ENCODE measurements around the gene HOPX.
"Not testable (repeated sequence)": the region's sequence is repeated elsewhere in the genome, so short reads cannot be mapped to it uniquely, and the experiment has no call there.

HOPX gene

DNA sequence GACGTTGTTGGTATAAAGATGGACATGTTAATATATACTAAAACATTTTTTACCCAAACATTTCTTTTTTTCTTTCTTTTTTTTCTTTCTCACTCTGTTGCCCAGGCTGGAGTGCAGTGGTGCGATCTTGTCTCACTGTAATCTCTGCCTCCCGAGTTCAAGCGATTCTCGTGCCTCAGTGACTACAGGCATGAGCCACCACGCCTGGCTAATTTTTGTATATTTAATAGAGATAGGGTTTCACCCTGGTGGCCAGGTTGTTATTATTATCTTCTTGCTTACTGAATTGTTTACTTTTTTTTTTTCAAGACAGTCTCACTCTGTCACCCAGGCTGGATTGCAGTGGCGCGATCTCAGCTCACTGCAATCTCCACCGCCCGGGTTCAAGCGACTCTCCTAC, 68.8 kb downstream of the HOPX start:
- Histone ChIP-seq H3K27ac (no peak overlapping the region), H3K4me3 (ENCODE audit: low read depth, low read length) (no peak overlapping the region), H3K4me1 (no peaks in the 10 kb centered on the region), H2AFZ (no peak overlapping the region), H3K36me3 (ENCODE audit: control insufficient read depth, insufficient read depth, low read length) (no peaks in the 10 kb centered on the region), H3K9me3 (ENCODE audit: control insufficient read depth, low read length) (no peaks in the 10 kb centered on the region), H3K9ac (no peak overlapping the region), H3K27me3 (ENCODE audit: control insufficient read depth, insufficient read depth, low read length) (no peaks in the 10 kb centered on the region), H3K4me2 (ENCODE audit: low read length) (no peak overlapping the region), H3K79me2 (no peaks in the 10 kb centered on the region)
- TF ChIP-seq, protein P1, sequence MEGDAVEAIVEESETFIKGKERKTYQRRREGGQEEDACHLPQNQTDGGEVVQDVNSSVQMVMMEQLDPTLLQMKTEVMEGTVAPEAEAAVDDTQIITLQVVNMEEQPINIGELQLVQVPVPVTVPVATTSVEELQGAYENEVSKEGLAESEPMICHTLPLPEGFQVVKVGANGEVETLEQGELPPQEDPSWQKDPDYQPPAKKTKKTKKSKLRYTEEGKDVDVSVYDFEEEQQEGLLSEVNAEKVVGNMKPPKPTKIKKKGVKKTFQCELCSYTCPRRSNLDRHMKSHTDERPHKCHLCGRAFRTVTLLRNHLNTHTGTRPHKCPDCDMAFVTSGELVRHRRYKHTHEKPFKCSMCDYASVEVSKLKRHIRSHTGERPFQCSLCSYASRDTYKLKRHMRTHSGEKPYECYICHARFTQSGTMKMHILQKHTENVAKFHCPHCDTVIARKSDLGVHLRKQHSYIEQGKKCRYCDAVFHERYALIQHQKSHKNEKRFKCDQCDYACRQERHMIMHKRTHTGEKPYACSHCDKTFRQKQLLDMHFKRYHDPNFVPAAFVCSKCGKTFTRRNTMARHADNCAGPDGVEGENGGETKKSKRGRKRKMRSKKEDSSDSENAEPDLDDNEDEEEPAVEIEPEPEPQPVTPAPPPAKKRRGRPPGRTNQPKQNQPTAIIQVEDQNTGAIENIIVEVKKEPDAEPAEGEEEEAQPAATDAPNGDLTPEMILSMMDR (IDR thresholded peaks at IDR 0.05) = no peak

DNA sequence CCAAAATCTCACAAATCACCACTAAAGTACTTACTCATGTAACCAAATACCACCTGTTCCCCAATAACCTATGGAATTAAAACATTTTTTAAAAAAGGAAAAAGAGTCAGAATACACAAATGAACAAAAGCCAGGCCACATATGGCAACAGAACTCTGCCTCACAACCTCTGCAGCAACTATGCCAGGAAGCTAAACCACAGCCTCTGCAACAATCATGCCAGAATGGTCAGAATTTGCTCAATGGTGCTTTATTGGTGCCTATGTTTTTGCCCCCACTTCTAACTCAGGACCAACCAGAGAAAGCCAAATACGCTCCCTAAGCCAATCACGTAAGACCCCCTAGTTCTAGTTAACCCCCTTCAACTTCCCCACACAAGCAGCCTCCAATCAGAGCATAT, 69.6 kb downstream of the HOPX start:
- Histone ChIP-seq H3K36me3 (ENCODE audit: control insufficient read depth, insufficient read depth, low read length) (no peaks in the 10 kb centered on the region), H3K9ac (no peak overlapping the region), H3K4me2 (ENCODE audit: low read length) (no peak overlapping the region), H3K4me3 (ENCODE audit: low read depth, low read length) (no peak overlapping the region), H3K27me3 (ENCODE audit: control insufficient read depth, insufficient read depth, low read length) (no peaks in the 10 kb centered on the region), H2AFZ (no peak overlapping the region), H3K27ac (no peak overlapping the region), H3K9me3 (ENCODE audit: control insufficient read depth, low read length) (no peaks in the 10 kb centered on the region), H3K79me2 (no peaks in the 10 kb centered on the region), H3K4me1 (no peaks in the 10 kb centered on the region)
- TF ChIP-seq, protein P1 (IDR thresholded peaks at IDR 0.05) = no peak

DNA sequence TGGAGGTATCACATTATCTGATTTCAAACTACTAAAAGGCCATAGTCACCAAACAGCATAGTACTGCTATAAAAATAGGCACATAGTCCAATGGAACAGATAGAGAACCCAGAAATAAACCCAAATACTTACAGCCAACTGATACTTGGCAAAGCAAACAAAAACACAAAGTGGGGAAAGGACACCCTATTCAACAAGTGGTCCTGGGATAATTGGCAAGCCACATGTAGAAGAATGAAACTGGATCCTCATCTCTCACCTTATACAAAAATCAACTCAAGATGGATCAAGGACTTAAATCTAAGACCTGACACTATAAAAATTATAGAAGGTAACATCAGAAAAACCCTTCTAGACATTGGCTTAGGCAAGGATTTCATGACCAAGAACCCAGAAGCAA, 70.9 kb downstream of the HOPX start:
- H3K9me3 ChIP-seq (ENCODE audit: control insufficient read depth, low read length); H3K4me2 ChIP-seq (ENCODE audit: low read length); H3K27ac ChIP-seq; H3K4me1 ChIP-seq; H3K4me3 ChIP-seq (ENCODE audit: low read depth, low read length); H3K9ac ChIP-seq; H2AFZ ChIP-seq; H3K79me2 ChIP-seq; H3K27me3 ChIP-seq (ENCODE audit: control insufficient read depth, insufficient read depth, low read length); H3K36me3 ChIP-seq (ENCODE audit: control insufficient read depth, insufficient read depth, low read length): not testable (repeated sequence)

DNA sequence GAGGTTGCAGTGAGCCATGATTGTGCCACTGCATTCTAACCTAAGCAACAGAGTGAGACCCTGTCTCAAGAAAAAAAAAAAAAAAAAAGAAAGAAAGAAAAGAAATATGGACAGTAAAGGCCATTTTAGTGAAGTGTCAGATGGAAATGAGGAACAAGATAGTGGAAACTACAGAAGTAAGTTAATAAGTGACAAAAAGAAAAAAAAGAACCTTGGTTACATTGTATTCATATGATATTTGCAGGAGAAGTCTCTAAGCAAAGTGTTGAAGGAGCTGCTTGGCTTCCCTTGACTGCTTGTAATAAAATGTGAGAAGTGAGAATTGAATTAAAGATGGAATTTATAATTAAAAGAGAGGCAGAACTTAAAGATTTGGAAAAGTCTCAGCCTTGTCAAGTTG, 73.2 kb downstream of the HOPX start:
- Histone ChIP-seq H3K4me1 (no peaks in the 10 kb centered on the region), H3K79me2 (no peaks in the 10 kb centered on the region), H3K4me3 (ENCODE audit: low read depth, low read length) (no peak overlapping the region), H3K9me3 (ENCODE audit: control insufficient read depth, low read length) (no peaks in the 10 kb centered on the region), H3K9ac (no peak overlapping the region), H3K27me3 (ENCODE audit: control insufficient read depth, insufficient read depth, low read length) (no peaks in the 10 kb centered on the region), H2AFZ (no peak overlapping the region), H3K27ac (no peak overlapping the region), H3K4me2 (ENCODE audit: low read length) (no peak overlapping the region), H3K36me3 (ENCODE audit: control insufficient read depth, insufficient read depth, low read length) (no peaks in the 10 kb centered on the region)
- TF ChIP-seq, protein P1 (IDR thresholded peaks at IDR 0.05) = no peak

DNA sequence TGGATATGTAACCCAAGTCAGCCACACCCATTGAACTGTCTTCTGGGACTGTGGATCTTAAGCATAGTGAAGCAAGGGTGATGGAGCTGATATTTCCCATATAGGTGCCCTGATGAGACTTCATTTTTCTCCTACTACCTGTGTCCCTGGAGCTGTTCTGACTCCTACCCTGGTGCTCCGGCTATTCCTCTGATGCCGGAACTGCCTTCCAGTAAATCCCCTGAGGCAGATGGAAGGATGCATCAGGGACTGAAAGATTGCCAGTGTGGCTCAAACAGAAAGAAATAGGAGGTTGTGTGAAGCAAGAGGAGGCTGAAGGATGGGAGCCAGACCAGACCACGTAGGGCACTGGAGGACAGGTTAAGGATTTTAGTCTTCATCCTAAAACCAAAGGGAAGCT, 74.7 kb downstream of the HOPX start:
- no peak overlapping the region for H3K27ac ChIP-seq
- H3K4me1 ChIP-seq = no peaks in the 10 kb centered on the region
- TF ChIP-seq, protein P1 (IDR thresholded peaks at IDR 0.05) = no peak
- no peak overlapping the region for H3K4me2 ChIP-seq (ENCODE audit: low read length)
- H3K27me3 ChIP-seq (ENCODE audit: control insufficient read depth, insufficient read depth, low read length) = no peaks in the 10 kb centered on the region
- no peak overlapping the region for H3K9ac ChIP-seq
- no peak overlapping the region for H2AFZ ChIP-seq
- no peak overlapping the region for H3K4me3 ChIP-seq (ENCODE audit: low read depth, low read length)
- H3K36me3 ChIP-seq (ENCODE audit: control insufficient read depth, insufficient read depth, low read length) = no peaks in the 10 kb centered on the region
- H3K79me2 ChIP-seq = no peaks in the 10 kb centered on the region
- H3K9me3 ChIP-seq (ENCODE audit: control insufficient read depth, low read length) = no peaks in the 10 kb centered on the region

DNA sequence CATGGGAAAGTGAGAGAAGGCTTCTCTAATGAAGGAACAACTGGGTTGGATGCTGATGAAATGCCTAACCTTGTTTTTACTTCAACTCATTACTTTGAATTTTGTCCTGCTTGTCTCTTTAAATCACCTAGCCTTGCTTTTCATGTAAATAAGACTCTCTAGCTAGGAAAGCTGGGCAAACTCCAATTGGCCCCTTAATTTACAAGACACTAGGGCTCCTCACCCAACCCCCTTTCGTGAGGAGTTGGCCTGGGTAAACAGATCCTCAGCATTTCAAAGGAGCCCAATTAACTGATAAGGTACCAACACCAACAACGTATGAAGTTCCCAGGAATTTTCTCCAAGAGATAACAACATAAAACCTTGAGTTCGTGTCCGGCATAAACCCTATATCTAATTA, 75.6 kb downstream of the HOPX start:
- H3K27me3 ChIP-seq (ENCODE audit: control insufficient read depth, insufficient read depth, low read length); H3K9me3 ChIP-seq (ENCODE audit: control insufficient read depth, low read length); H3K4me3 ChIP-seq (ENCODE audit: low read depth, low read length); H3K36me3 ChIP-seq (ENCODE audit: control insufficient read depth, insufficient read depth, low read length); H3K4me2 ChIP-seq (ENCODE audit: low read length); H2AFZ ChIP-seq; H3K27ac ChIP-seq; H3K9ac ChIP-seq; H3K4me1 ChIP-seq; H3K79me2 ChIP-seq: not testable (repeated sequence)
